CD4-positive, alpha-beta T cell treated with Interleukin-6 at 100 ng/mL for 8 hours (primary cell): ENCODE data around the gene PPM1E.
"Not testable (repeated sequence)": the region's sequence is repeated elsewhere in the genome, so short reads cannot be mapped to it uniquely, and the experiment has no call there.

Experiments
- DNase-seq: peaks from one replicate; pipeline ENCODE4 v3.0.0-alpha.2; 2020; ENCODE audit warnings: mixed read lengths, low spot score

The PPM1E gene

DNA sequence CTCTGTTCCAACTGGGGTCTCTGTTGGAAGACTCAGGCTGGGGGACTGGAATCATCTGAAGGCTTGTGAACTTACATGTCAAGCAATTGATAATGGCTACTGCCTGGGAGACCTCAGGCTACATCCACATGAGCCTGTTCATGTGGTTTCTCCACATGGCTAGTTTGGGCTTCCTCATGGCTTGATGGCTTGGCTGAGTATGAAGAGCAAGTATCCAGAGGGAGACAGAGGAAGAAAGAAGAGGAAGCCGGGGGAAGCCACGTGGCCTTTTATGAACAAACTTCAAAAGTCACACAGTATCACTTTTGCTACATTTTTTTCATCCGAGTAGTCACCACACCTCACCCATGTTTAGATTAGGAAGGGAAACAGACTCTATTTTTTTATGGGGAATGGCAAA lies 192.2 kb downstream of the PPM1E start:
- DNase-seq, result no peak

GRCh38 chr17:58954358-58954757 lies 198.7 kb downstream of the PPM1E start:
- not testable (repeated sequence) for DNase-seq

DNA sequence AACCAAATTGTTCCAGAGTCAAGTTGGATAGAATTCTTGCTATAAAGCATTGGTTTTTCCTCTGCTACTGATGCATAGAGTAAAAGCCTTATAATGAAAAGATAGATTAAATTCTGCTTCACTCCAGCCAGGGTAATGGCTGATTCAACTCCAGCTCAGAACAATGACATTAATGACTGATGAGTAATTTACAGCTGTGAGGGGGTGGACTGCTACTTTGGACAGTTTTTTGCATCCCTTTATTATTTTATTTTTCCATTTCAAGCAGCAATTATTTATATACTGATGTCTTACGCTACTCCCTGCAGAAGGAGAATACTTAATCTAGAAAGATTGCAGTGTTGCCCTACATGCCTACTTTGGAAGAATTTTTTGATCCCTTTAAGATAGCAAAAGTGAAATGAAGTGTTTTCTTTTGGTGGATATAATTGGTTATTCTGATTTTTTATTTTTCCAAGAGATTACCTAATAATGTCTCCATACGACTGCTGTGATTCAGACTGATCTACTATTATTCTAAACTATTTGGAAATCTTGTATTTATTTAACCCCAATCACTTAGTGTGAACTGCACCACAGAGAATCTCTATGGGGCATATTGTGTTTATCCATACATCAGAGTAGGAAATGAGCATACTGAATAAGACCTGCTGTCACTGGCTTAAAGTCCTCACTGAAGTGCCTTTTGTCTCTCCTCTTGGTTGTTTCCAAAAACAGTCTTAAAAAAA lies 201.5 kb downstream of the PPM1E start:
- DNase-seq, result no peak

- DNase-seq, result not testable (repeated sequence)
These were observed 202.0 kb downstream of the PPM1E start for GRCh38 chr17:58957725-58958073.

DNA sequence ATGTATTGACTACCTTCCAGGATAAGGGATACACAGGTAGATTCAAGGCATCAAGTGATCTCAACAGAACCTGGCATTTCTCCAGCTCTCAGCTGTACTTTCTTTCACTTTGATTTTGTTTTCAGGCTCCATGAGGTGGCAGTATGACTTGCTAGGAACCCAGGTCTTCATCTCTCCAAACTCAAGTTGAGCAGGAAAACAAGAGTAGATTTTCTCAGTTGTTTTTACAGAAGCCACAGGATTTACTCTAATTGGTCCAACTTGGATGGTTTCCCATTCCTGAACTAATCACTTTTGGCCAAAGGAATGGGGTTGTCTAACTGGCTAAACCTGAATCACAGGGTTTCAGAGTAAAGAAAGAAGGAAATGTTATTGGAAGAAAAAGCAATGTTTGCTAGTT lies 204.4 kb downstream of the PPM1E start:
- DNase-seq, result no peak

- DNase-seq, result no peak
These were observed 209.6 kb downstream of the PPM1E start for GRCh38 chr17:58965221-58965620.

DNA sequence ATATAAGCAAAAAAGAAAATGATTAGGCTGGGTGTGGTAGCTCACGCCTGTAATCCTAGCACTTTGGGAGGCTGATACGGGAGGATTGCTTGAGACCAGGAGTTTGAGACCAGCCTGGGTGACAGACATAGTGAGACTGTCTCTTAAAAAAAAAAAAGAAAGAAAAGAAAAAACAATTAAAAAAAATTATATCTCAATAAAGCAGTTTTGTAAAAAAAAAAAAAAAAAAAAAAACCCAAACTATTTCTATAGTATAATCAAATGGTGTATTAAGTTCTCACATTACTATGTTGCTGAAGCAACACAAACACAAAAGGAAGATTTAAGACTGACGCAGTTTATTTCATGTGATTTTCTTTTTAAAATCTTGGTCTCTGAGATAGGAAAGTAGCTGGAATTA lies 210.6 kb downstream of the PPM1E start:
- no peak for DNase-seq

GRCh38 chr17:58968426-58969061 lies 212.9 kb downstream of the PPM1E start:
- no peak for DNase-seq

GRCh38 chr17:58969156-58969555 lies 213.5 kb downstream of the PPM1E start:
- DNase-seq, result no peak

DNA sequence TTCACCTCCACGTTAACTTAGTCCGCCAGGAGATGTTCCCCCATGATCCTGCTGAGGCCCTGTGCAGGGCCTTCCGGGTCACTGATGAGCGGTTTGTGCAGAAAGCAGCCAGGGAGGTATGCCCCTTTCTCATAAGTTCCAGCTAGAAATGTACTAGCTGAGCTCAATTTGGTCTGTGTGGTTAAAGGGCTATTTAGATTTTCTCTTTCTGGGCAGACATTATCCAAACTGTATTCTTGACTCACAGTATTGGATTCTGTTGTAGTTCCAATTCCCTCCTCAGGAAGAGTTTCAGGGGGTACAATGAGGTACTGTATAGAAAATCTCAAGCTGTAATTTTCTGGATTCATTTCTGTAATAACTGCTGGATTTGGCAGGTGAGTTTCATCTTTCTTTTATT lies 214.0 kb downstream of the PPM1E start:
- DNase-seq, result no peak

DNA sequence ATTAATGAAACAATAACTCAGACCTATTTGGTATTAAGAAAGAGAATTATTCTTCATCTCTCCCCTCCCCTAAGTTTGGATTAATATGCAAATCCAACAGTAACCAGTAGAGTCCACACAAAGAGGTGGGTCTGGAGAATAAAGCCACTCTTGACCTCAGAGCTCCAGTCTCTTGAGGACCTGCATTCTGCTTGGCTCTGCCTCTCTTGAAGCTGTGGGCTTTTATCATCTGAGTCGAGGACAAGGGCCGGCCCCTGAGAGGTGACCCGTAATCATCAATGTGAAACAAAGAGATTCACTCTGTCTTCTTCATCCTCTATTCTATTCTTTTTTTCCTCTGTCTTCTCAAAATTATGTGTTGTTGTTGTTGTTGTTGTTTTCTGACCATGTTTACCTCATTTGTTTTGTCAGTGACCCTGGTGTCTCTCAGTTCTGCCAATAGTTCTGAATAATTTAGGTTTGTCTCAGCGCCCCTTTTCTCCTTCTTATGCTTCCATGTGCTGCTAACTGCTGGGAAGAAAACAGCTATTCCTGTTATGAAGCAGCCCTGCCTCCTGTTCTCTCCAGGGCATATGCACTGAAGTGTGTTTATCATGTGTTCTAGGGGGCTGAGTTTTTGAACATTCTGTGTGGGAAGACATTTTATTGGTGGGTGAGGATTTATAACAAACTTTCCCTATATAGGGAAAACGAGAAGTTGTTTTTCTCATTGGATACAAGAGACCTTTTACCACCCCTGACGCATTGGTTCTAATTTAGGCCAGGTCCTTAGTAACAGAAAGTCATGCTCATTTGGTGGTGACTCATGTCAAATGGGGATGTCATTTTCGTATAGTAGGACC lies 215.2 kb downstream of the PPM1E start:
- no peak for DNase-seq

DNA sequence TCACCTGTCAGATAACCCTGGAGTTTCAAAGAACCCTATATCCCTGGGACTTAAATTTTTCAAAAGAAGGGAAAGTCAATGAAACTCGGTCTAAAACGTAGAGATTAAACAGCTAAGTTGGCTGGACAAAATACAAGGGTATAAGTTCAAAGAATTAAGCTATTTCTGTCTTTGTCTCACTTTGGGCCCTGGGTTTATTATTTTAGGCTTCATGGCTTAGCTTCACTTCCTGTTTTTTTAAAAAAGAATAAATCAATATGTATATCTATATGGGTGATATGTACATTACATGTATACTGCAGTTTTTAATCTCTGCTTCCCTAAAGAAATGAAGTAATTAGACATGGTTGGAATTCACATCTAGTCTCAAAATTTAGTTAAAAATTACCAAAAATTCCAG lies 218.7 kb downstream of the PPM1E start:
- no peak for DNase-seq

- no peak for DNase-seq
These were observed 220.9 kb downstream of the PPM1E start for GRCh38 chr17:58976541-58976940.

DNA sequence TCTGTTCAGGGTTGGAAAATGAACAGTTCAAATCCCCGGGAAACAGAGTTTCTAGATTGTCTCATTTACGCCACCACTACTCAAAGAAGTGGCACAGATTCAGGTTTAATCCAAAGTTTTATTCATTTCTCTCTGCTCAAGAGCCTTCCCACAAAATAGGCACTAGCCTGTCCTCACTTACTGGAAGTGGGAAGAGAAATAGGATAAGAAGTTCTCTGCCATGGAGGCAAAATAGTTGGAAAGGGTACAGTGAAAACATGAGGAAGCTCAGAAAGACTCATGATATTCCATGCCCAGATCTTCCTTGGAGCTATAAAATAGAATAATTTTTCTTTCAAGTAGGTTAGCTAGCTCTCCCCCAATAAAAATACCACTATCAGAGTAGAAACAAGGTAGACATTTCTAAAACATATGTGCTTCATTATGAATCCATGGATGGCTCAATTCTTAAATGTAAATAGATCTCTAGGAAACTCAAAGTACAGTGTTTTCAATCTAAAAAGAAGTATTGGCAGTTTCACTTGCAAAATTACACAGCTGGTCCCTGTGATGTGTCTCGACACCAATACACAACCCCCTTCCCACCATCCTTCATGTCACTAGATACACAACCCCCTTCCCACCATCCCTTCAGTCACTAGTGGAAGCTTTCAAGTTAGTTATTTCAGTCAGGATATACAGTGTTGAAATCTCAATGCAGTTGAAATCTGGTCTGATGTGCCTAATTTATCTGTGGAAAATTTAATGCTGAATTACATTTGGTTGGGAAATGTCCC lies 225.2 kb downstream of the PPM1E start:
- DNase-seq, result no peak

GRCh38 chr17:58982626-58983025 lies 227.0 kb downstream of the PPM1E start:
- DNase-seq, result no peak

GRCh38 chr17:58985367-58985766 lies 229.7 kb downstream of the PPM1E start:
- DNase-seq, result no peak

DNA sequence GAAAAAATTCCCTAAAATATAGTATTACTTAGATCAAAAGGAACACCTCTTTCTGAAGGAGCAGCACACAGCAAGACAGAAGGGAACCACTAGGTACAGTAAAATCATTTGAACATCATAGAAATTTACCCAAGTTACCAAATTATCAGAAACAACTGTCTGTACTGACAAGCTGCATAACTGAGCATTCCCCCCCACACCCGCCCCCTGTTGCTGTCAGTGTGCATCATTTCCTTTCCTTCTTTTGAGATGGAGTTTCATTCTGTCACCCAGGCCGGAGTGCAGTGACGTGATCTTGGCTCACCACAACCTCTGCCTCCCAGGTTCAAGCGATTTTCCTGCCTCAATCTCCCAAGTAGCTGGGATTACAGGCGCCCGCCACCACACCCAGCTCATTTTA lies 230.3 kb downstream of the PPM1E start:
- no peak for DNase-seq

- DNase-seq, result no peak
These were observed 234.0 kb downstream of the PPM1E start for GRCh38 chr17:58989629-58990028.

DNA sequence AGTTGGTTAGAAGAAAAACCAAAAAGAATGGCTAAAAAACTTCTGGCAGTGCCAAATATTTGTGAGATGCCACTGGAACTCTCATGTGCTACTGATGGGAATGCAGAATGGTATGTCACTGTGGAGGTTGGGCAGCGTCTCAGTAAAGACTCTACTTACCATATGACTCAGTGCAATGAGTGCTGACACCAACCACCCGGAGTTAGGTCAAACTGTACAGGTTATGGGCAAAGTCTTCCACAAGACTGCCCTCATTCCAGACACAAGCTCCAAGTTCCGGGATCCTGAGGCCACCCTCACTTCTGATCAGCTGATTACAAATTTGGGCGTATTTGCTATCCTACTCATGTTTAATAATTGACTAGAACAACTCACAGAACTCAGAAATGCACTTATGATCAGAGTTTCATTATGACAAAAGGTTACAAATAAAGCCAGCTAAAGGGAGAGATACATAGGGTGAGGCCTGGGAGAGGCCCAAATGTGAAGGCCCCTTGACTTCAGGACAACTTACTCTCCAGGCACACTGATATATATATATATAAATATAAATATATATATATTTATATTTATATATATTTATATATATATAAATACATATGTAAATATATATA lies 236.2 kb downstream of the PPM1E start:
- no peak for DNase-seq

DNA sequence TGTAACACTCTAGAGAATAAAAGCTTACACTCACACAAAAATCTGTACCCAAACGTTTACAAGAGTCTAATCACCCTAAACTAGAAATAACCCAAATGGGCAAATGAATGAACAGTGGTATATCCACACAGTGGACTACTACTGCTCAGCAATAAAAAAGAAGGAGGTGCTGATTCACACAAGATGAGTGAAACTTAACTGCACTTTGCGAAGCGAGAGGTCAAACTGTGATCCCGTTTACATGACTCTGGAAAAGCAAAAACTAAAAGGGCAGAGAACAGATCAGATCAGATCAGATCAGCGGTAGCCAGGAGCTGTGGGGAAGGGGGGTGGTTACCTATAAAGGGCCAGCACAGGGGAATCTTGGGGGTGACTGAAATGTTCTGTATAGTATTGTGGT lies 237.7 kb downstream of the PPM1E start:
- DNase-seq, result no peak

GRCh38 chr17:58995247-58995940 lies 239.7 kb downstream of the PPM1E start:
- no peak for DNase-seq
